ENCODE measurements around the gene PELI2.

GRCh38 chr14:56208520-56208919 is 90.3 kb downstream of the PELI2 start:
- TF ChIP-seq, protein P1, sequence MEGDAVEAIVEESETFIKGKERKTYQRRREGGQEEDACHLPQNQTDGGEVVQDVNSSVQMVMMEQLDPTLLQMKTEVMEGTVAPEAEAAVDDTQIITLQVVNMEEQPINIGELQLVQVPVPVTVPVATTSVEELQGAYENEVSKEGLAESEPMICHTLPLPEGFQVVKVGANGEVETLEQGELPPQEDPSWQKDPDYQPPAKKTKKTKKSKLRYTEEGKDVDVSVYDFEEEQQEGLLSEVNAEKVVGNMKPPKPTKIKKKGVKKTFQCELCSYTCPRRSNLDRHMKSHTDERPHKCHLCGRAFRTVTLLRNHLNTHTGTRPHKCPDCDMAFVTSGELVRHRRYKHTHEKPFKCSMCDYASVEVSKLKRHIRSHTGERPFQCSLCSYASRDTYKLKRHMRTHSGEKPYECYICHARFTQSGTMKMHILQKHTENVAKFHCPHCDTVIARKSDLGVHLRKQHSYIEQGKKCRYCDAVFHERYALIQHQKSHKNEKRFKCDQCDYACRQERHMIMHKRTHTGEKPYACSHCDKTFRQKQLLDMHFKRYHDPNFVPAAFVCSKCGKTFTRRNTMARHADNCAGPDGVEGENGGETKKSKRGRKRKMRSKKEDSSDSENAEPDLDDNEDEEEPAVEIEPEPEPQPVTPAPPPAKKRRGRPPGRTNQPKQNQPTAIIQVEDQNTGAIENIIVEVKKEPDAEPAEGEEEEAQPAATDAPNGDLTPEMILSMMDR (IDR thresholded peaks at IDR 0.05), result no peak
- TF ChIP-seq ZFX (IDR thresholded peaks at IDR 0.05; ENCODE audit: borderline replicate concordance), result no peak

Data from 22Rv1 (cell line).